H1 (cell line): Measurements from ENCODE around the gene SELENOK. TPM values are rescaled to one million over a fixed set of nuclear protein-coding genes. Genes with fewer than 3 reads are reported as not detected.

Source experiments
- CTCF ChIA-PET: fragments of 300-600 bp; sonication (Branson Sonifier 250); formaldehyde crosslinking; loops from one replicate; lab custom pipeline; 2021; ENCODE audit not compliant: partially characterized antibody; lab: Charles Lee
- POLR2A ChIA-PET: fragments of 300-600 bp; sonication (Branson Sonifier 250); formaldehyde crosslinking; loops from one replicate; lab custom pipeline; 2021; ENCODE audit warnings: inconsistent platforms; ENCODE audit not compliant: partially characterized antibody; lab: Charles Lee
- DNase-seq, 2 experiments: peaks; one replicate each; pipeline versions ENCODE4 v3.0.0 to v3.0.0-alpha.2; 2010 to 2022; ENCODE audit warnings: low spot score in 2 of 2, low read depth in 1 of 2, mixed read lengths in 1 of 2
- FAIRE-seq: peaks from 2 replicates; lab custom pipeline; 2011; peaks lifted over from hg19 to GRCh38; lab: Jason Lieb, UNC
- H2AFZ ChIP-seq: 2 replicates; pipeline ENCODE4 v1.8.1; 2012; ENCODE audit warnings: low read length, inconsistent platforms
- H2AK5ac ChIP-seq: 2 replicates; pipeline ENCODE4 v1.6.1; 2013; ENCODE audit warnings: low read depth, low read length
- H2BK120ac ChIP-seq: replicated peaks from 2 replicates; pipeline ENCODE3; 2013; ENCODE audit warnings: low read depth, low read length, inconsistent platforms
- H2BK12ac ChIP-seq: 2 replicates; pipeline ENCODE4 v1.6.1; 2013; ENCODE audit warnings: low read depth, low read length
- H2BK15ac ChIP-seq: 2 replicates; pipeline ENCODE4 v1.6.1; 2013; ENCODE audit warnings: low read length
- H2BK20ac ChIP-seq: 2 replicates; pipeline ENCODE4 v1.6.1; 2013; ENCODE audit warnings: low read length
- H2BK5ac ChIP-seq: 2 replicates; pipeline ENCODE4 v1.6.1; 2013; ENCODE audit warnings: low read depth, low read length
- H3K14ac ChIP-seq: 2 replicates; pipeline ENCODE4 v1.6.1; 2013; ENCODE audit warnings: inconsistent platforms; ENCODE audit not compliant: insufficient read length
- H3K18ac ChIP-seq: 2 replicates; pipeline ENCODE4 v1.6.1; 2013; ENCODE audit warnings: low read length; ENCODE audit errors: extremely low read depth
- H3K23ac ChIP-seq: 2 replicates; pipeline ENCODE4 v1.6.1; 2013; ENCODE audit warnings: inconsistent platforms; ENCODE audit not compliant: insufficient read length
- H3K23me2 ChIP-seq: 2 replicates; pipeline ENCODE4 v1.6.1; 2013; ENCODE audit warnings: low read depth, low read length
- H3K27ac ChIP-seq: 2 replicates; pipeline ENCODE4 v1.6.1; 2011; ENCODE audit warnings: low read depth, low read length, inconsistent platforms
- H3K27me3 ChIP-seq, 4 experiments: replicated peaks in 1 of 4; 1 replicate in 1 of 4; 2 replicates in 3 of 4; pipeline versions ENCODE4 v1.6.1 to v1.8.1; 2011 to 2013; ENCODE audit warnings: low read length in 3 of 4, mild to moderate bottlenecking in 3 of 4, inconsistent platforms in 2 of 4, mixed read lengths in 2 of 4, moderate library complexity in 1 of 4; ENCODE audit not compliant: control insufficient read depth in 3 of 4, insufficient read depth in 3 of 4; ENCODE audit errors: extremely low read depth in 1 of 4
- H3K36me3 ChIP-seq, 4 experiments: 2 replicates each; pipeline versions ENCODE4 v1.6.1 to v1.8.1; 2011 to 2013; ENCODE audit warnings: mild to moderate bottlenecking in 4 of 4, low read length in 3 of 4, moderate library complexity in 2 of 4, control low read depth in 1 of 4, inconsistent platforms in 1 of 4; ENCODE audit not compliant: insufficient read depth in 4 of 4, control insufficient read depth in 2 of 4
- H3K4ac ChIP-seq: replicated peaks from 2 replicates; pipeline ENCODE3; 2013; ENCODE audit warnings: low read length, low read depth, mixed read lengths, inconsistent platforms; ENCODE audit not compliant: insufficient read length
- H3K4me1 ChIP-seq, 4 experiments: replicated peaks in 1 of 4; 1 replicate in 1 of 4; 2 replicates in 3 of 4; pipeline versions ENCODE4 v1.6.1 to v1.8.1; 2011 to 2013; ENCODE audit warnings: low read length in 3 of 4, inconsistent platforms in 2 of 4, mixed read lengths in 1 of 4; ENCODE audit not compliant: insufficient read depth in 4 of 4, control insufficient read depth in 3 of 4
- H3K4me2 ChIP-seq, 2 experiments: 2 replicates each; pipeline versions ENCODE4 v1.6.1 to v1.8.1; 2011 to 2013; ENCODE audit warnings: low read depth in 2 of 2, low read length in 2 of 2, control low read depth in 1 of 2, inconsistent platforms in 1 of 2, mild to moderate bottlenecking in 1 of 2; ENCODE audit not compliant: insufficient read depth in 1 of 2
- H3K4me3 ChIP-seq, 4 experiments: fragments of 200-600, 300-600 bp in 1 of 4; sonication (generic), shearing (Covaris generic), sonication (Bioruptor Twin) in 1 of 4; 2 replicates each; pipeline versions ENCODE4 v1.5.1 to v1.8.1; 2011 to 2016; ENCODE audit warnings: low read length in 4 of 4, low read depth in 3 of 4, control low read depth in 2 of 4, inconsistent platforms in 2 of 4, mild to moderate bottlenecking in 2 of 4, mixed read lengths in 1 of 4, moderate library complexity in 1 of 4; ENCODE audit not compliant: insufficient read depth in 2 of 4; ENCODE audit errors: extremely low read depth in 1 of 4
- H3K56ac ChIP-seq: replicated peaks from 2 replicates; pipeline ENCODE3; 2013; ENCODE audit warnings: low read depth, mild to moderate bottlenecking, mixed read lengths, low read length, inconsistent platforms; ENCODE audit not compliant: insufficient read length
- H3K79me1 ChIP-seq: 2 replicates; pipeline ENCODE4 v1.6.1; 2013; ENCODE audit warnings: low read depth, low read length, control low read depth
- H3K79me2 ChIP-seq, 2 experiments: 2 replicates each; pipeline versions ENCODE4 v1.6.1 to v1.8.1; 2012 to 2013; ENCODE audit warnings: low read length in 2 of 2, mild to moderate bottlenecking in 2 of 2, inconsistent platforms in 1 of 2; ENCODE audit not compliant: insufficient read depth in 2 of 2, control insufficient read depth in 1 of 2
- H3K9ac ChIP-seq, 4 experiments: replicated peaks in 1 of 4; 1 replicate in 1 of 4; 2 replicates in 3 of 4; pipeline versions ENCODE4 v1.6.1 to v1.8.1; 2011 to 2013; ENCODE audit warnings: low read depth in 3 of 4, low read length in 3 of 4, control low read depth in 2 of 4, mild to moderate bottlenecking in 2 of 4, moderate library complexity in 2 of 4, inconsistent platforms in 1 of 4; ENCODE audit errors: extremely low read depth in 1 of 4
- H3K9me3 ChIP-seq, 2 experiments: 2 replicates each; pipeline versions ENCODE4 v1.6.1 to v1.8.1; 2012 to 2013; ENCODE audit warnings: mild to moderate bottlenecking in 2 of 2, moderate library complexity in 2 of 2, control low read depth in 1 of 2, inconsistent platforms in 1 of 2, low read depth in 1 of 2, low read length in 1 of 2, mixed read lengths in 1 of 2; ENCODE audit not compliant: insufficient read depth in 2 of 2
- H4K20me1 ChIP-seq, 2 experiments: replicated peaks in 1 of 2; 2 replicates each; pipeline versions ENCODE3 to v1.8.1; 2011 to 2013; ENCODE audit warnings: inconsistent platforms in 2 of 2, low read length in 2 of 2, mild to moderate bottlenecking in 1 of 2; ENCODE audit not compliant: insufficient read depth in 2 of 2, control insufficient read depth in 1 of 2
- H4K5ac ChIP-seq: 2 replicates; pipeline ENCODE4 v1.6.1; 2013; ENCODE audit warnings: low read length, low read depth, mixed read lengths, inconsistent platforms; ENCODE audit not compliant: insufficient read length
- H4K8ac ChIP-seq: 2 replicates; pipeline ENCODE4 v1.8.0; 2013; ENCODE audit warnings: mild to moderate bottlenecking, moderate library complexity, low read length, inconsistent platforms; ENCODE audit not compliant: insufficient read depth; ENCODE audit errors: extremely low read depth
- H4K91ac ChIP-seq: replicated peaks from 2 replicates; pipeline ENCODE3; 2013; ENCODE audit warnings: low read length, mixed read lengths, inconsistent platforms; ENCODE audit not compliant: insufficient read length
- ASH2L ChIP-seq: fragments of 200-600, 300-600 bp; sonication (generic); IDR thresholded peaks from one replicate; pipeline ENCODE4 v1.7.1; 2017; ENCODE audit warnings: low read length
- POU5F1 ChIP-seq: IDR thresholded peaks from 2 replicates; pipeline ENCODE4 v1.6.1; 2011; ENCODE audit warnings: low read depth, mild to moderate bottlenecking, low read length, moderate library complexity
- WGBS, 2 experiments: shearing (Covaris generic) in 1 of 2; methylation state at CpG; one replicate each; pipeline versions ENCODE4 v1.1.6 to v1.1.7; 2013 to 2015; ENCODE audit warnings: low lambda C conversion rate in 2 of 2, mixed read lengths in 2 of 2, inconsistent platforms in 1 of 2, low coverage in 1 of 2, missing lambda C conversion rate in 1 of 2; ENCODE audit not compliant: insufficient replicate concordance in 2 of 2, insufficient coverage in 1 of 2, insufficient read length in 1 of 2; ENCODE audit errors: extremely low coverage in 1 of 2, missing lambda C conversion rate in 1 of 2; 5-methylcytosine and 5-hydroxymethylcytosine counted together
- polyA plus RNA-seq, 7 experiments: library from polyadenylated mRNA; depleted of rRNA in 3 of 7; stranded (reverse) in 5 of 7; unstranded in 2 of 7; fragments of >200 nt in 5 of 7; fragments of 200-250 nt in 2 of 7; gene quantifications; 1 replicate in 5 of 7; 2 replicates in 1 of 7; 4 replicates in 1 of 7; pipeline versions ENCODE4 v1.2.1 to v1.2.3, GENCODE V29; 2011 to 2013; ENCODE audit warnings: missing spikeins in 2 of 7, mixed read lengths in 2 of 7
- total RNA-seq: library from RNA; stranded (reverse); fragmentation: NEBNext Ultra II Directional; extraction: Animal tissue kit (Norgen Biotek cat#: 25700); gene quantifications from 2 replicates; pipeline ENCODE4 v1.2.1, GENCODE V29; 2021

SELENOK gene
- total and polyA plus RNA-seq, 2 of the 8 experiments (the other 6 are each of a cell fraction or from before 2014, with no cell fraction given) = 26.9 to 40.2 TPM

DNA sequence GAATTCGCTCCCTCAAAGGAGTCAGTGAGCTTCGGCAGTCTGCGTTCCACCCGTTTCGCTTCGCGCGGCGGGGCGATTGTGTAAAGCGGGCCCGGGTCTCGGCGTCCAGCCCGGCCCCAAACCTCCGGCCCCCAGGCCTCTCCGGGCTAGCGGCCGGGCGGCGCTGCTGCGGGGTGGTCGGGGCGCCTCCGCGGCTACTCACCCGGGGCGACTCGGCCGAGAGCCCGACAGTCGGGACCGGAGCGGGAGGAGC lies 45.9 kb downstream of the SELENOK start:
- Histone ChIP-seq H3K9ac (peak overlapping the region; percentile 31 to 85 (median 72); a peak in 6 of 7 replicates), H4K8ac (peak overlapping the region; percentile 45; the same call in 1 of the 2 replicates), H2BK20ac (no peak overlapping the region), H3K18ac (no peak overlapping the region), H3K4me1 (peaks cover 19 to 30% (median 22%) of the 10 kb centered on the region in 4 experiments), H3K9me3 (no peaks in the 10 kb centered on the region), H3K14ac (no peak overlapping the region), H2BK12ac (no peak overlapping the region), H3K27me3 (peaks cover 3 to 16% (median 9%) of the 10 kb centered on the region in 4 experiments), H3K36me3 (peaks cover 0 to 2% (median 0%) of the 10 kb centered on the region in 4 experiments; a peak in 2 of 8 replicates), H3K4ac (no peak overlapping the region), H4K20me1 (peaks cover 0 to 3% of the 10 kb centered on the region in 2 experiments), H2AK5ac (no peak overlapping the region), H4K5ac (no peak overlapping the region), H2BK120ac (no peak overlapping the region), H2BK5ac (0 out of 2 replicates have a peak overlapping the region, but pooled peaks have one; percentile 49), H3K27ac (0 out of 2 replicates have a peak overlapping the region, but pooled peaks have one; percentile 0), H4K91ac (no peak overlapping the region), H3K79me2 (peaks cover 0 to 1% of the 10 kb centered on the region in 2 experiments; a peak in 1 of 4 replicates), H3K23ac (no peak overlapping the region), H2BK15ac (peak overlapping the region; percentile 95; the same call in 1 of the 2 replicates), H3K79me1 (peaks cover 12% of the 10 kb centered on the region), H3K4me2 (peak overlapping the region; percentile 69 to 90), H2AFZ (no peak overlapping the region), H3K56ac (no peak overlapping the region), H3K23me2 (peaks cover 10% of the 10 kb centered on the region), H3K4me3 (peak overlapping the region; percentile 47 to 79 (median 72))
- DNase-seq (peak in 1 of 2 experiments; percentile 83), FAIRE-seq (no peak)
- ChIA-PET CTCF (interaction anchor here (0.8 to 3.5 kb wide), 9 partner anchors 10 to 139 kb away, joined by 3 to 23 read pairs (median 3); no protein-coding TSS in a partner anchor), POLR2A (interaction anchor here (0.7 to 1.9 kb wide), 7 partner anchors 9 to 37 kb away, joined by 3 to 7 read pairs (median 4); partner anchors contain the start of gene ACTR8)
- peak; percentile 75 for TF ChIP-seq ASH2L
- no peak for TF ChIP-seq POU5F1
- 1% methylated on average over 32 of the region's 34 CpGs; no CpG with 5 or more reads in 1 of the 2 experiments for WGBS, 2 experiments
